Measurements from ENCODE around the gene ZDHHC17.

Gene ZDHHC17

DNA sequence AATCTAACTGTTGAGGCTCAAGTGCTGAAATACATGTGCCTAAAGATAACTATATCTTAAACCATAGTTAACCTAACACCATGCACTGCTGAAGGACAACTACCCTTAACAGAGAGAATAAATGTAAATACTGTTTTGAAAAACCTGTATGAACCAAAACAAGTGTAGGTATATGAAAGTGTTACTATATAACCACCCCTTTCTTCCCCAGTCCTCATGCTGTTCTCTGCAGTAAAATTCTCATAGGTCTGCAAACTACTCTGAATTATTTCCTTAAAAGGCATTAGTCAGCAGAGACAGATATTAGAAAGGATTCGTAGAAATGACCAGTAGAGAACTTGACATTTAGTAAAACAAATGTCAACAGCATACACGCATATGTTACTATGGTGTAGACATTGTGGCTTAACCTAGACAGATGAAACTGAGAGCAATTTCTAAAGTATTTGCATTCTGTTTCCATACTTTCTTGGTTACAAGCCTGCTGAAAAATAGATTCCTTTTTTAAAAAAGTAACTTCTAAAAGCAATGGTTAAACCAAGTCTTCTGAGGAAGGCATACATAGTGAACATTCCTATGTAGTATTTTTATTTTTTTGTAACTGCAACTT lies 101.0 kb downstream of the ZDHHC17 start:
- no peak for DNase-seq (ENCODE audit: low read depth)
- TF ChIP-seq, protein P1, sequence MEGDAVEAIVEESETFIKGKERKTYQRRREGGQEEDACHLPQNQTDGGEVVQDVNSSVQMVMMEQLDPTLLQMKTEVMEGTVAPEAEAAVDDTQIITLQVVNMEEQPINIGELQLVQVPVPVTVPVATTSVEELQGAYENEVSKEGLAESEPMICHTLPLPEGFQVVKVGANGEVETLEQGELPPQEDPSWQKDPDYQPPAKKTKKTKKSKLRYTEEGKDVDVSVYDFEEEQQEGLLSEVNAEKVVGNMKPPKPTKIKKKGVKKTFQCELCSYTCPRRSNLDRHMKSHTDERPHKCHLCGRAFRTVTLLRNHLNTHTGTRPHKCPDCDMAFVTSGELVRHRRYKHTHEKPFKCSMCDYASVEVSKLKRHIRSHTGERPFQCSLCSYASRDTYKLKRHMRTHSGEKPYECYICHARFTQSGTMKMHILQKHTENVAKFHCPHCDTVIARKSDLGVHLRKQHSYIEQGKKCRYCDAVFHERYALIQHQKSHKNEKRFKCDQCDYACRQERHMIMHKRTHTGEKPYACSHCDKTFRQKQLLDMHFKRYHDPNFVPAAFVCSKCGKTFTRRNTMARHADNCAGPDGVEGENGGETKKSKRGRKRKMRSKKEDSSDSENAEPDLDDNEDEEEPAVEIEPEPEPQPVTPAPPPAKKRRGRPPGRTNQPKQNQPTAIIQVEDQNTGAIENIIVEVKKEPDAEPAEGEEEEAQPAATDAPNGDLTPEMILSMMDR (conservative IDR thresholded peaks at IDR 0.05; ENCODE audit: low read depth, low read length), result no peak
- H3K4me3 ChIP-seq (ENCODE audit: low read length), result no peak overlapping the region

DNA sequence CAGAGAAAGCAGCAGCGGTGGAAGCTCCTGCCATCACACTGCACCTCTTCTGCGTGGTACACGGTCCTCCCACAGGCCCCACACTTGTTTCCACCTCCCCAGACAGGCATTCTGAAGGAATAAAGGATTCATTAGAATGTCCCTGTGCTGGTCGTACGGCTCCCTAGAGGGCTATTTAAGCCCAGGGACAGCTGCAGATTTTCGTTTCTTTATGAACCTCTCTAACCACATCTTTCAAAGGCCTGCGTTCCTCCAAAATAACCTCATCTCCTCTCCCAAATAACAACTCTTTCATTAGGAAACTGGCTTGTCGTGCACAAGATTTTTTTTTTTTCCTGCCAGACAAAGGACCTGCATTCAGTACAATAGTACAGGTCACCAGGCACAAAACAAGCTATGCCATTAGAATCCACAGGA lies 102.2 kb downstream of the ZDHHC17 start:
- no peak overlapping the region for H3K4me3 ChIP-seq (ENCODE audit: low read length)
- TF ChIP-seq, protein P1 (conservative IDR thresholded peaks at IDR 0.05; ENCODE audit: low read depth, low read length), result no peak
- DNase-seq (ENCODE audit: low read depth), result no peak

- H3K4me3 ChIP-seq (ENCODE audit: low read length), result no peak overlapping the region
- TF ChIP-seq, protein P1 (conservative IDR thresholded peaks at IDR 0.05; ENCODE audit: low read depth, low read length), result no peak
- DNase-seq (ENCODE audit: low read depth), result no peak
Measured at GRCh38 chr12:76866726-76867125, 102.8 kb downstream of the ZDHHC17 start.

DNA sequence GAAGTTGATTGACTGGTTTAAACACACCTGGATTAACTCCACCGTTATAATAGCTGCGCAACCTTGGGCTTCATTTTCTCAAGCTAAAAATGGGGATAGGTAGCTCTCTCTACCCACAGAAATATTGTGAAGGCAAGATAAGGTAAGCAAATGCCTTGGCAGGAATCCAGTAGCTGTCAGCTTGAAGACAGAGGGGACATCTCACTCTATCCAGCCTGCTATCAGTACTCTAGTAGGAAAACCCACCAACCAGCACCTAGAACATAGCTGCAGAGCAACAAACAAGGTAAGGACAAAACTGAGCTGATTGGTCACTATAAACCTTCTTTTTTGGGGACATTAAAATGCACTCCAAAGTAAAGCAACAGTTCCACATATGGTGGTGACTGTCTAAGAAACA lies 107.2 kb downstream of the ZDHHC17 start:
- TF ChIP-seq, protein P1 (conservative IDR thresholded peaks at IDR 0.05; ENCODE audit: low read depth, low read length), result no peak
- DNase-seq (ENCODE audit: low read depth), result no peak
- H3K4me3 ChIP-seq (ENCODE audit: low read length), result no peak overlapping the region

DNA sequence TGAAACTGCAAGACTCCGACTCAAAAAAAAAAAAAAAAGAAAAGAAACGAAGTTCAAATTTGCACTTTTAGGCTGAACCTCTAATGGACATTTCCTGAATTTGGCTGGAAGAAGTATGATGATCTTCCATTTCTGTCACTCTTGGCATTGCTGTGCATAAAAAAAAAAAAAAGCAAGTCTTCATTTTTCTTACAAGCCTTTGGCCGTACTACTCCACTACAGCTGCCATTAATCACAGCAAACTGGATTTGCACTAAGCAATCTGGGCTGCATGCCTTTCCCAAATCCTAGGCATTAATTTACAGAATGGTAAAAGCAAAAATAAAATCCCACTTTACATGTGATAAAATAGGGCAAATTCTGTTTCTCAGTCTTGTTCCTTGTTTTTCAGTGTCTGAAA lies 107.8 kb downstream of the ZDHHC17 start:
- TF ChIP-seq, protein P1 (conservative IDR thresholded peaks at IDR 0.05; ENCODE audit: low read depth, low read length), result no peak
- H3K4me3 ChIP-seq (ENCODE audit: low read length), result no peak overlapping the region
- DNase-seq (ENCODE audit: low read depth), result no peak

- TF ChIP-seq, protein P1 (conservative IDR thresholded peaks at IDR 0.05; ENCODE audit: low read depth, low read length), result no peak
- no peak overlapping the region for H3K4me3 ChIP-seq (ENCODE audit: low read length)
- DNase-seq (ENCODE audit: low read depth), result no peak
Measured at GRCh38 chr12:76872415-76872814, 108.5 kb downstream of the ZDHHC17 start.

GRCh38 chr12:76874027-76874426 lies 110.1 kb downstream of the ZDHHC17 start:
- no peak overlapping the region for H3K4me3 ChIP-seq (ENCODE audit: low read length)
- TF ChIP-seq, protein P1 (conservative IDR thresholded peaks at IDR 0.05; ENCODE audit: low read depth, low read length), result no peak
- no peak for DNase-seq (ENCODE audit: low read depth)

All from retinal pigment epithelial cell (primary cell).